Neural progenitor cell (in vitro differentiated cells): Measurements from ENCODE around the gene MBOAT1. TPM values are rescaled to one million over a fixed set of nuclear protein-coding genes. Genes with fewer than 3 reads are reported as not detected.
A peak's percentile ranks its signal among the peaks of the same experiment; 100 is the strongest.
"Not testable (repeated sequence)": the region's sequence is repeated elsewhere in the genome, so short reads cannot be mapped to it uniquely, and the experiment has no call there.

Source experiments
- DNase-seq: peaks from one replicate; pipeline ENCODE4 v3.0.0-alpha.2; 2016; ENCODE audit warnings: low spot score
- H2AFZ ChIP-seq: fragments of 200-600 bp; sonication (generic); replicated peaks from 2 replicates; pipeline ENCODE4 v1.6.1; 2016; ENCODE audit warnings: antibody characterized with exemption
- H3F3A ChIP-seq: fragments of 200-600 bp; sonication (generic); 2 replicates; pipeline ENCODE4 v1.6.1; 2016; ENCODE audit warnings: antibody characterized with exemption, low read depth
- H3K27ac ChIP-seq: fragments of 200-600 bp; sonication (generic); 2 replicates; pipeline ENCODE4 v1.5.1; 2016; ENCODE audit warnings: mild to moderate bottlenecking
- H3K27me3 ChIP-seq: fragments of 200-600 bp; sonication (generic); 2 replicates; pipeline ENCODE4 v1.6.1; 2016; ENCODE audit warnings: mild to moderate bottlenecking, moderate library complexity
- H3K36me3 ChIP-seq: fragments of 200-600 bp; sonication (generic); 2 replicates; pipeline ENCODE4 v1.5.1; 2016
- H3K4me1 ChIP-seq: fragments of 200-600 bp; sonication (generic); 2 replicates; pipeline ENCODE4 v1.6.1; 2016; ENCODE audit warnings: mixed run types
- H3K4me2 ChIP-seq: fragments of 200-600 bp; sonication (generic); 2 replicates; pipeline ENCODE4 v1.6.1; 2016
- H3K4me3 ChIP-seq: fragments of 200-600 bp; sonication (generic); 2 replicates; pipeline ENCODE4 v1.5.1; 2016
- H3K79me2 ChIP-seq: fragments of 200-600 bp; sonication (generic); 2 replicates; pipeline ENCODE4 v1.6.1; 2016; ENCODE audit warnings: low read depth
- H3K9ac ChIP-seq: fragments of 200-600 bp; sonication (generic); 2 replicates; pipeline ENCODE4 v1.6.1; 2016
- H3K9me3 ChIP-seq: fragments of 200-600 bp; sonication (generic); 2 replicates; pipeline ENCODE4 v1.5.1; 2016; ENCODE audit warnings: low read depth
- H4K20me1 ChIP-seq: fragments of 200-600 bp; sonication (generic); 2 replicates; pipeline ENCODE4 v1.6.1; 2016; ENCODE audit warnings: low read depth
- H3K27ac Mint-ChIP-seq: 3 replicates; pipeline ENCODE4 v1.8.0; 2021; ENCODE audit warnings: mixed read lengths
- H3K27me3 Mint-ChIP-seq: 2 replicates; pipeline ENCODE4 v1.8.0; 2022; ENCODE audit warnings: low read depth, mild to moderate bottlenecking, inconsistent platforms, moderate library complexity, mixed read lengths; ENCODE audit not compliant: insufficient read depth
- H3K36me3 Mint-ChIP-seq: 3 replicates; pipeline ENCODE4 v1.8.0; 2021; ENCODE audit warnings: mixed read lengths
- H3K4me1 Mint-ChIP-seq: 3 replicates; pipeline ENCODE4 v1.8.0; 2021; ENCODE audit warnings: mixed read lengths
- H3K4me3 Mint-ChIP-seq: 3 replicates; pipeline ENCODE4 v1.8.0; 2021; ENCODE audit warnings: mild to moderate bottlenecking, moderate library complexity, mixed read lengths
- H3K9me3 Mint-ChIP-seq: 3 replicates; pipeline ENCODE4 v1.8.0; 2020; ENCODE audit warnings: mixed read lengths
- EZH2 ChIP-seq: fragments of 200-600 bp; sonication (generic); IDR thresholded peaks from 2 replicates; pipeline ENCODE4 v1.6.1; 2017; ENCODE audit warnings: antibody characterized with exemption, mild to moderate bottlenecking, moderate library complexity
- EZH2phosphoT487 ChIP-seq: fragments of 200-600 bp; sonication (generic); IDR thresholded peaks from 2 replicates; pipeline ENCODE4 v1.6.1; 2017; ENCODE audit warnings: antibody characterized with exemption
- total RNA-seq: library from RNA; depleted of rRNA; stranded (reverse); fragments of >200 nt; gene quantifications from 2 replicates; pipeline ENCODE4 v1.2.3, GENCODE V29; 2015; ENCODE audit warnings: low replicate concordance
- TF ChIP-seq, protein P1 (sequence below): fragments of 200-600 bp; sonication (generic); IDR thresholded peaks from 2 replicates; pipeline ENCODE4 v1.5.1; 2017; ENCODE audit warnings: antibody characterized with exemption, mild to moderate bottlenecking

The MBOAT1 gene
- total RNA-seq, 1 donor from 2014 or later, result 0.45 TPM

DNA sequence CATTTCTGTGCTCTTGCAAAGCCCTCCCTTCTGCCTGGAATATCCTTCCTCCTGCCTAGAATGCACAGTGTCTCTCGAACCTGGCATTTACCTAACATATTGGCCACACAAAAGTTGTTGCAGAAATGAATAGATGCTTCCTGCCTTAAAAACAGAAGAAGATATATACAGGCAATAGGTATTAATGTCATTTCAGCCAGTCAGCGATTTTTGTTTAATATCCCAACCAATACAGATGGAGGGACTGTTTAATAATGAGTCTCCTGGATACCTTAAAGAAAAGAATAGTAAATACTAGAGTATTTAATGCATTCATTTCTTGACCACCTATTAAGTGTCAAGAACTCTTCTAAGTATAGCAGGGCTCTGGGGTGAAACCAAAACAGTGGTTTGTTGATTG lies 70.3 kb downstream of the MBOAT1 start:
- H3K9ac ChIP-seq, result no peak overlapping the region
- no peaks in the 10 kb centered on the region for H3K27me3 ChIP-seq
- Mint-ChIP-seq H3K27me3 (peaks cover 3% of the 10 kb centered on the region), H3K9me3 (peaks cover under 1% of the 10 kb centered on the region), H3K36me3 (no peaks in the 10 kb centered on the region), H3K4me3 (no peak overlapping the region), H3K4me1 (peaks cover 7% of the 10 kb centered on the region), H3K27ac (no peak overlapping the region)
- no peak overlapping the region for H3K27ac ChIP-seq
- no peak overlapping the region for H3K4me3 ChIP-seq
- TF ChIP-seq EZH2phosphoT487 (no peak), EZH2 (no peak)
- TF ChIP-seq, protein P1, sequence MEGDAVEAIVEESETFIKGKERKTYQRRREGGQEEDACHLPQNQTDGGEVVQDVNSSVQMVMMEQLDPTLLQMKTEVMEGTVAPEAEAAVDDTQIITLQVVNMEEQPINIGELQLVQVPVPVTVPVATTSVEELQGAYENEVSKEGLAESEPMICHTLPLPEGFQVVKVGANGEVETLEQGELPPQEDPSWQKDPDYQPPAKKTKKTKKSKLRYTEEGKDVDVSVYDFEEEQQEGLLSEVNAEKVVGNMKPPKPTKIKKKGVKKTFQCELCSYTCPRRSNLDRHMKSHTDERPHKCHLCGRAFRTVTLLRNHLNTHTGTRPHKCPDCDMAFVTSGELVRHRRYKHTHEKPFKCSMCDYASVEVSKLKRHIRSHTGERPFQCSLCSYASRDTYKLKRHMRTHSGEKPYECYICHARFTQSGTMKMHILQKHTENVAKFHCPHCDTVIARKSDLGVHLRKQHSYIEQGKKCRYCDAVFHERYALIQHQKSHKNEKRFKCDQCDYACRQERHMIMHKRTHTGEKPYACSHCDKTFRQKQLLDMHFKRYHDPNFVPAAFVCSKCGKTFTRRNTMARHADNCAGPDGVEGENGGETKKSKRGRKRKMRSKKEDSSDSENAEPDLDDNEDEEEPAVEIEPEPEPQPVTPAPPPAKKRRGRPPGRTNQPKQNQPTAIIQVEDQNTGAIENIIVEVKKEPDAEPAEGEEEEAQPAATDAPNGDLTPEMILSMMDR, result no peak
- no peak for DNase-seq
- H3K9me3 ChIP-seq, result no peaks in the 10 kb centered on the region
- H3F3A ChIP-seq, result no peaks in the 10 kb centered on the region
- peaks cover 1% of the 10 kb centered on the region for H3K4me1 ChIP-seq
- H3K4me2 ChIP-seq, result no peak overlapping the region
- H3K79me2 ChIP-seq, result no peaks in the 10 kb centered on the region
- no peak overlapping the region for H2AFZ ChIP-seq
- H4K20me1 ChIP-seq, result no peaks in the 10 kb centered on the region
- H3K36me3 ChIP-seq, result no peaks in the 10 kb centered on the region

GRCh38 chr6:20139127-20139963 lies 72.9 kb downstream of the MBOAT1 start:
- not testable (repeated sequence) for H3K27ac Mint-ChIP-seq, H3K4me2 ChIP-seq, H3K27me3 ChIP-seq, H4K20me1 ChIP-seq, H3K79me2 ChIP-seq, DNase-seq, H3K4me3 ChIP-seq, H3K36me3 ChIP-seq, H3K27me3 Mint-ChIP-seq, H3K9me3 Mint-ChIP-seq, H3K4me1 ChIP-seq, H3K27ac ChIP-seq, H3K9me3 ChIP-seq, H2AFZ ChIP-seq, H3K36me3 Mint-ChIP-seq, H3K4me3 Mint-ChIP-seq, H3K4me1 Mint-ChIP-seq, H3K9ac ChIP-seq, H3F3A ChIP-seq

DNA sequence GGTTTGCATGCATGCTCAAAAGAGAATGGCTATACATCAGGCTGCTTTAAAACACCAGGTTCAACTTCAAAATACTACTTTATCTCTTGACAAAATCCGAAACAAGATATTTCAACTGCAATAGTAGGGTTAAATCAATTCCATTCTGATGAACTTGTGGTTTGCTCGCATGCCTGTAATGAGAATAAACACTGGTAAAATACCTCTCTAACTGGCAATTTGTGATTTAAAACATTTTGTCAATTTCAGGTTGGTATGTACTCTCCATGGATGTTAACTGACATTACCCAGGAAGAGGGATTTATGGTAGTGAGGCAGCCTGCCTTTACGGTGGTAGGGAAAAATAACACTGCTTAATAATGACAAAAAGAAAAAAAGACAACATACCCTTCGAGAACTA lies 74.4 kb downstream of the MBOAT1 start:
- Histone ChIP-seq H3F3A (no peaks in the 10 kb centered on the region), H3K4me3 (no peak overlapping the region), H3K36me3 (no peaks in the 10 kb centered on the region), H3K27ac (no peak overlapping the region), H3K9ac (no peak overlapping the region), H3K9me3 (no peaks in the 10 kb centered on the region), H2AFZ (no peak overlapping the region), H3K79me2 (no peaks in the 10 kb centered on the region), H3K27me3 (no peaks in the 10 kb centered on the region), H3K4me1 (peaks cover 2% of the 10 kb centered on the region), H4K20me1 (no peaks in the 10 kb centered on the region), H3K4me2 (no peak overlapping the region)
- H3K9me3 Mint-ChIP-seq, result no peaks in the 10 kb centered on the region
- H3K36me3 Mint-ChIP-seq, result no peaks in the 10 kb centered on the region
- H3K4me1 Mint-ChIP-seq, result peaks cover 9% of the 10 kb centered on the region
- DNase-seq, result no peak
- H3K27me3 Mint-ChIP-seq, result no peaks in the 10 kb centered on the region
- no peak overlapping the region for H3K4me3 Mint-ChIP-seq
- TF ChIP-seq, protein P1, result no peak
- no peak for TF ChIP-seq EZH2
- TF ChIP-seq EZH2phosphoT487, result no peak
- H3K27ac Mint-ChIP-seq, result no peak overlapping the region

DNA sequence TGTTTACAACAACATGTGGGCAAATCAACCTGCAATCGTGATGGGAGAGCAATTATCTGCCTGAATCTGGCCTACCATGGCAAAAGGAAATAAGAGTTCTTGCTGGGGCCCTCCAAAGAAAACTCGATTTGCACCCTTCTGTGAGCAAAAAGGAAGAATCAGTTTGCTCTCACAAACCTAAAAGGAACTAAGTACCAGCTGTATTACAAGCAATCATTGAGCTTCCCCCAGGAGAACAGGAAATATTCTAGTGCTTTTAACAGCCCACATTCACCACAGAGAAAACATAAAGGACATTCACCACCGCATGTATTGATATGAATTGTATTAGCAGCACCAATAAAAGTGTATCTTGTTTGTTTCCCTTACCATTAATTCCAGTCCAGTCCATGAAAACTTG lies 75.0 kb downstream of the MBOAT1 start:
- TF ChIP-seq, protein P1, result no peak
- TF ChIP-seq EZH2 (no peak), EZH2phosphoT487 (no peak)
- Mint-ChIP-seq H3K4me3 (no peak overlapping the region), H3K27ac (no peak overlapping the region), H3K4me1 (peaks cover 9% of the 10 kb centered on the region), H3K36me3 (no peaks in the 10 kb centered on the region), H3K27me3 (no peaks in the 10 kb centered on the region), H3K9me3 (no peaks in the 10 kb centered on the region)
- peaks cover 2% of the 10 kb centered on the region for H3K4me1 ChIP-seq
- no peak overlapping the region for H3K4me3 ChIP-seq
- peak overlapping the region; percentile 7 for H2AFZ ChIP-seq
- DNase-seq, result no peak
- no peak overlapping the region for H3K9ac ChIP-seq
- H3K9me3 ChIP-seq, result no peaks in the 10 kb centered on the region
- H3K36me3 ChIP-seq, result no peaks in the 10 kb centered on the region
- H3K27me3 ChIP-seq, result no peaks in the 10 kb centered on the region
- no peak overlapping the region for H3K27ac ChIP-seq
- no peaks in the 10 kb centered on the region for H3F3A ChIP-seq
- H4K20me1 ChIP-seq, result no peaks in the 10 kb centered on the region
- H3K4me2 ChIP-seq, result no peak overlapping the region
- no peaks in the 10 kb centered on the region for H3K79me2 ChIP-seq
